Measurements from ENCODE around the gene RS1.

GRCh38 chrX:18676470-18676869 lies 4.6 kb upstream of the RS1 start:
- TF ChIP-seq PML (IDR thresholded peaks at IDR 0.05; ENCODE audit: low read length) (no peak), CBX3 (IDR thresholded peaks at IDR 0.05; ENCODE audit: borderline replicate concordance, low read depth) (no peak), CTCF (IDR thresholded peaks at IDR 0.05 in 2 of 3, conservative IDR thresholded peaks at IDR 0.05 in 1 of 3; ENCODE audit: control insufficient read depth in 2 of 3, extremely low read depth in 1 of 3, insufficient read depth in 1 of 3, low read depth in 3 of 3, low read length in 3 of 3) (peak in 1 of 3 experiments; percentile 22; a peak in 1 of 6 replicates)

Data from GM12878 (cell line).